Measurements from ENCODE around the gene GORASP2.

- TF ChIP-seq POLR2A (IDR thresholded peaks at IDR 0.05; ENCODE audit: low read depth, low read length) (no peak), POLR2AphosphoS5 (IDR thresholded peaks at IDR 0.05; ENCODE audit: low read depth, low read length) (no peak)
Observed at GRCh38 chr2:170973225-170973491, 44.1 kb downstream of the GORASP2 start.
